SK-N-SH treated with all-trans-retinoic acid at 6 μM for 48 hours (cell line): Measurements from ENCODE around the gene KRTAP1-3.

ENCODE experiments used
- ARNTL ChIP-seq: fragments of 450-650 bp; formaldehyde crosslinking; IDR thresholded peaks from 2 replicates; pipeline ENCODE4 v1.5.0; 2020; ENCODE audit warnings: low read depth, mild to moderate bottlenecking, moderate library complexity, borderline replicate concordance
- PATZ1 ChIP-seq: fragments of 250-450 bp; sonication (Bioruptor Pico); IDR thresholded peaks from 2 replicates; pipeline ENCODE4 v1.8.0; 2020; ENCODE audit warnings: mild to moderate bottlenecking, moderate library complexity, borderline replicate concordance
- RARB ChIP-seq: fragments of 250-450 bp; sonication (Bioruptor Pico); IDR thresholded peaks from 2 replicates; pipeline ENCODE4 v1.8.0; 2021; ENCODE audit warnings: mild to moderate bottlenecking, moderate library complexity

GRCh38 chr17:40986920-40987319 lies 47.8 kb downstream of the KRTAP1-3 start:
- TF ChIP-seq PATZ1 (CRISPR knock-in tag) (no peak), RARB (CRISPR knock-in tag) (no peak), ARNTL (CRISPR knock-in tag) (no peak)
